GM12892 (cell line): ENCODE data around the gene SLC7A6.

Experiments used
- DNase-seq: peaks from one replicate; pipeline ENCODE4 v3.0.0; 2011; ENCODE audit not compliant: insufficient read length
- FAIRE-seq: peaks from 2 replicates; lab custom pipeline; 2011; peaks lifted over from hg19 to GRCh38; lab: Jason Lieb, UNC
- POLR2A ChIP-seq: IDR thresholded peaks from 2 replicates; pipeline ENCODE4 v1.6.1; 2011; ENCODE audit warnings: low read depth, low read length, control low read depth
- POLR2AphosphoS5 ChIP-seq: IDR thresholded peaks from 2 replicates; pipeline ENCODE4 v1.6.1; 2011; ENCODE audit warnings: low read depth, low read length, control low read depth
- TAF1 ChIP-seq: IDR thresholded peaks from 2 replicates; pipeline ENCODE4 v1.6.1; 2011; ENCODE audit warnings: low read depth, mild to moderate bottlenecking, control low read depth, low read length, borderline replicate concordance

The SLC7A6 gene

DNA sequence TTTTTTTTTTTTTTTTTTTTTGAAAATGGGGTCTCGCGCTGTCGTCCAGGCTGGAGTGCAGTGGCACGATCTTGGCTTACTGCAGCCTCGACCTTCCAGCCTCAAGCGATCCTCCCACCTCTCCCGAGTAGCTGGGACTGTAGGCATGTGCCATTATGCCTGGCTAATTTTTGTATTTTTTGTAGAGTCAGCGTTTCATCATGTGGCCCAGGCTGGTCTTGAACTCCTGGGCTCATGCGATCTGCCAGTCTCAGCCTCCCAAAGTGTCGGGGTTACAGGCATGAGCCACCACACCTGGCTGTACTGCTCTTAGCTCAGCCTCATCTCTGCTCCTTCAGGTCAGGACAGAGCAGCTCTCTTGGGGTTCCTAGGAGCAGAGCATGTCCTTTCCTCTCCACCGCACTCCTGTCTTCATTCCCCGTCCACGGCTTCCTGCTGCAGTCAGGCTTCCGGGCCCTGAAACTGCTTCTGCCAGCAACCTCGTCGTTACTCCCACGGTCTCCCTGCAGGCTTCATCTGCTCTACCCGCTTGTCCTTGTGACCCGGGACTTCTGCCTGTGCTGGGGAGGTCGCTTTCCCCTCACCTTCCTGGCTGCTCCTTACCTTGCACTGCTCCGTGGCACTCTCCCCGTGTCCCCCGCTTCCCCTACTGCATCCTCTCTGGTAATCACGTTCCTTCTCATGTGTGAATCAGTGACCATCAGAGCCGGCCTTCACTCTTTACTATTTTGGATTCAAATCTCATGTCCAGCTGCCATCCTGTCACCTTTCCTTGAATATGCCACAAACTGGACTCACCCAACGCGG, 84.5 kb downstream of the SLC7A6 start:
- FAIRE-seq (no peak), DNase-seq (no peak)
- TF ChIP-seq TAF1: no peak
- TF ChIP-seq POLR2AphosphoS5: no peak
- no peak for TF ChIP-seq POLR2A

DNA sequence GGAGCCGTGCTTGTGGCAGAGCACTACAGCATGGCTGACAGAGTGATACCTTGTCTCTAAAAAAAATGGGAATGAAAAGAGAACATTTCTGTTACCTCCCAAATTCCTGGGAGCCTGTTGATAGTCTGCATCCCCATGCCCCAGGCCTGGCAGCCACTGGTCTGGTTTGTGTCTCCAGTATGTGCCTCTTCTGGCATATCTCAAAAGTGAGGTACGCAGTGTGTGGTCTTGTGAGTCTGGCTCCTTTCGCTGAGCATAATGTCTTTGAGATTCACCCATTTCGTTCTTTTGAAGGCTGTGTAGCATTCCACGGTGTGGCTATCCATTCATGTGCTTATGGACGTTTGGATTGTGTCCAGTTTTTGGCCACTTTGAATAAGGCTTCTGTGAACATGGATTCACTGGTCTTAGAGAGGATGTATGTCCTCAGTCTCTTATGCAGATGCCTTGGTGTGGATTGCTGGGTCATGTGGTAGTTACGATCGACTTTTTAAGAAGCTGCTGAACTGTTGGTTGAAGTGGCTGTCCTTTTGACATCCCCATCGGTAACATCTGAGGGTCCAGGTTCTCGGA, 85.6 kb downstream of the SLC7A6 start:
- DNase-seq: no peak
- FAIRE-seq: no peak
- no peak for TF ChIP-seq TAF1
- TF ChIP-seq POLR2AphosphoS5: no peak
- no peak for TF ChIP-seq POLR2A

DNA sequence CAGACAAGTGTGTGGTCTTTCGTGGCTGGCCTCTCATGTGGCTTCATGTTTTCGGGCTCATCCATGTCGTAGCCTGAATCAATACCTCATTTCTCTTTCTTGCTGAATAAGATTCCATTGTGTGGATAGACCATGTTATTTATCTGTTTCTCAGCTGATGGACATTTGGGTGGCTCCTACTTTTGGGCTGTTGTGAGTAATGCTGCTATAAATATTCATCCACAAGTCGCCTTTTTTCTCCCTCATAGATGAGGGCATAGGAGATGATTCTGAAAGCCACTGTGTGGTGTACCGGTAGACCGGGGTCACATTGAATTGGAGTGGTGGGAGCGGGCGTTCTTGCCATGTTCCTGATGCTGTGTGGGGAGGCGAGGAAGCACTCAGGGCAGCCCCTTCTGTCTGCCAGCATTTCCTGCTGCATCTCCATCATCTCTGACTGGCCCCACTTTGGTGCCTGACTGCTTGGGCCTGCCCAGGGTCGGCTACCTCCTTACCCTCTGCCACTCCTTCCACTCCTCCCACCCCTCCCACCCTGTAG, 86.6 kb downstream of the SLC7A6 start:
- FAIRE-seq: no peak
- no peak for DNase-seq
- no peak for TF ChIP-seq POLR2A
- TF ChIP-seq POLR2AphosphoS5: no peak
- TF ChIP-seq TAF1: no peak
